ENCODE data around the gene STK32A. TPM values are rescaled to one million over a fixed set of nuclear protein-coding genes. Genes with fewer than 3 reads are reported as not detected.

The STK32A gene
- total RNA-seq, 1 experiment from 2014 or later: 0.84 TPM

GRCh38 chr5:147418613-147419012 is 183.8 kb downstream of the STK32A start:
- DNase-seq (ENCODE audit: low read depth): no peak

- no peak for DNase-seq (ENCODE audit: low read depth)
Observed at GRCh38 chr5:147426640-147427327, 192.0 kb downstream of the STK32A start.

- DNase-seq (ENCODE audit: low read depth): no peak
Observed at GRCh38 chr5:147427521-147428401, 192.9 kb downstream of the STK32A start.

- no peak for DNase-seq (ENCODE audit: low read depth)
Observed at GRCh38 chr5:147430628-147431027, 195.8 kb downstream of the STK32A start.

- no peak for DNase-seq (ENCODE audit: low read depth)
Observed at GRCh38 chr5:147431586-147431985, 196.8 kb downstream of the STK32A start.

- no peak for DNase-seq (ENCODE audit: low read depth)
Observed at GRCh38 chr5:147432323-147432722, 197.5 kb downstream of the STK32A start.

- DNase-seq (ENCODE audit: low read depth): no peak
Observed at GRCh38 chr5:147434049-147434448, 199.2 kb downstream of the STK32A start.

GRCh38 chr5:147436596-147436995 is 201.8 kb downstream of the STK32A start:
- no peak for DNase-seq (ENCODE audit: low read depth)

GRCh38 chr5:147437161-147437596 is 202.4 kb downstream of the STK32A start:
- peak; percentile 47 for DNase-seq (ENCODE audit: low read depth)
